ENCODE measurements around the gene MEST. TPM values are rescaled to one million over a fixed set of nuclear protein-coding genes. Genes with fewer than 3 reads are reported as not detected.
A peak's percentile ranks its signal among the peaks of the same experiment; 100 is the strongest.
"Not testable (repeated sequence)": the region's sequence is repeated elsewhere in the genome, so short reads cannot be mapped to it uniquely, and the experiment has no call there.

Gene MEST
- total and polyA plus RNA-seq, 10 of the 15 experiments (the other 5 are each of a cell fraction or from before 2014, with no cell fraction given) = 1.0 to 18.2 (median 8.2) TPM

- H2AFZ ChIP-seq (ENCODE audit: control insufficient read depth, low read depth, low read length); DNase-seq (ENCODE audit: low read depth, low spot score); H3K4me3 ChIP-seq; BruUV-seq (replicated peaks); FAIRE-seq; H3K79me2 ChIP-seq (ENCODE audit: control insufficient read depth, insufficient read depth, low read length); H3K27ac ChIP-seq (ENCODE audit: control insufficient read depth, insufficient read depth); H3K9ac ChIP-seq (ENCODE audit: control insufficient read depth, insufficient read depth, low read length); ATAC-seq; H4K20me1 ChIP-seq (ENCODE audit: control insufficient read depth, insufficient read depth); intact Hi-C loops (cut with micrococcal nuclease; ENCODE audit: unreplicated experiment); H3K4me1 ChIP-seq (ENCODE audit: control insufficient read depth, insufficient read depth, low read length); H3K27me3 ChIP-seq (replicated peaks in 1 of 2; ENCODE audit: control insufficient read depth in 2 of 2, insufficient read depth in 2 of 2, low read length in 1 of 2); H3K4me2 ChIP-seq (ENCODE audit: control insufficient read depth, insufficient read depth); H3K9me3 ChIP-seq (replicated peaks; ENCODE audit: control insufficient read depth, insufficient read depth, low read length); H3K36me3 ChIP-seq (ENCODE audit: control insufficient read depth in 2 of 2, insufficient read depth in 2 of 2, low read length in 1 of 2); in situ Hi-C loops (cut with MboI): not testable (repeated sequence)
- RAD21 ChIA-PET (ENCODE audit: unreplicated experiment) = interaction anchor here (1.7 kb wide), 1 partner anchor 247 kb away, joined by 4 read pairs; no protein-coding TSS in a partner anchor
- SMC1A ChIA-PET (ENCODE audit: uncharacterized antibody, unreplicated experiment) = interaction anchor here (1.6 kb wide), 1 partner anchor 11 kb away, joined by 4 read pairs; no protein-coding TSS in a partner anchor
- 95% methylated on average over 3 of the region's 3 CpGs for WGBS (ENCODE audit: insufficient coverage, insufficient replicate concordance, low lambda C conversion rate, missing lambda C conversion rate)
- CTCF ChIA-PET = interaction anchor here (2.2 kb wide), 1 partner anchor 10 kb away, joined by 7 read pairs; no protein-coding TSS in a partner anchor
- POLR2A ChIA-PET = interaction anchor here (0.6 kb wide), 1 partner anchor 17 kb away, joined by 3 read pairs; no protein-coding TSS in a partner anchor
Observed at GRCh38 chr7:130512038-130512437, 20.2 kb downstream of the MEST start.

- POLR2A ChIA-PET = no interaction called here
- H3K9ac ChIP-seq (ENCODE audit: control insufficient read depth, insufficient read depth, low read length) = no peak overlapping the region
- CTCF ChIA-PET = no interaction called here
- no peaks in the 10 kb centered on the region for H3K27me3 ChIP-seq (replicated peaks in 1 of 2; ENCODE audit: control insufficient read depth in 2 of 2, insufficient read depth in 2 of 2, low read length in 1 of 2)
- H2AFZ ChIP-seq (ENCODE audit: control insufficient read depth, low read depth, low read length) = no peak overlapping the region
- no peak for DNase-seq (ENCODE audit: low read depth, low spot score)
- in situ Hi-C loops (cut with MboI) = no loop called here
- H3K27ac ChIP-seq (ENCODE audit: control insufficient read depth, insufficient read depth) = no peak overlapping the region
- H4K20me1 ChIP-seq (ENCODE audit: control insufficient read depth, insufficient read depth) = no peaks in the 10 kb centered on the region
- intact Hi-C loops (cut with micrococcal nuclease; ENCODE audit: unreplicated experiment) = no loop called here
- no peaks in the 10 kb centered on the region for H3K9me3 ChIP-seq (replicated peaks; ENCODE audit: control insufficient read depth, insufficient read depth, low read length)
- no peak for ATAC-seq
- SMC1A ChIA-PET (ENCODE audit: uncharacterized antibody, unreplicated experiment) = no interaction called here
- H3K4me1 ChIP-seq (ENCODE audit: control insufficient read depth, insufficient read depth, low read length) = no peaks in the 10 kb centered on the region
- peak; percentile 7 for FAIRE-seq
- H3K4me3 ChIP-seq = no peak overlapping the region
- no peak overlapping the region for H3K4me2 ChIP-seq (ENCODE audit: control insufficient read depth, insufficient read depth)
- 95% methylated on average over 1 of the region's 1 CpG for WGBS (ENCODE audit: insufficient coverage, insufficient replicate concordance, low lambda C conversion rate, missing lambda C conversion rate)
- BruUV-seq (replicated peaks) = no TSS peak
- RAD21 ChIA-PET (ENCODE audit: unreplicated experiment) = interaction anchor here (1.7 kb wide), 1 partner anchor 245 kb away, joined by 4 read pairs; no protein-coding TSS in a partner anchor
- no peaks in the 10 kb centered on the region for H3K79me2 ChIP-seq (ENCODE audit: control insufficient read depth, insufficient read depth, low read length)
- no peaks in the 10 kb centered on the region; a peak in 2 of 4 replicates for H3K36me3 ChIP-seq (ENCODE audit: control insufficient read depth in 2 of 2, insufficient read depth in 2 of 2, low read length in 1 of 2)
- TF ChIP-seq CEBPZ (IDR thresholded peaks at IDR 0.05; ENCODE audit: low read depth, low read length) (no peak), RELB (IDR thresholded peaks at IDR 0.05; ENCODE audit: low read depth) (no peak), BRCA1 (IDR thresholded peaks at IDR 0.05; ENCODE audit: low read depth, low read length) (no peak), TCF7 (IDR thresholded peaks at IDR 0.05; ENCODE audit: borderline replicate concordance) (no peak), BHLHE40 (IDR thresholded peaks at IDR 0.05; ENCODE audit: borderline replicate concordance in 1 of 2, low read depth in 2 of 2, low read length in 1 of 2) (no peak), POLR2A (IDR thresholded peaks at IDR 0.05; ENCODE audit: low read depth, low read length) (no peak), PRDM15 (CRISPR knock-in tag; IDR thresholded peaks at IDR 0.05) (no peak)
Observed at GRCh38 chr7:130513447-130513846, 21.6 kb downstream of the MEST start.

Measured in GM12878 (cell line).